BE2C (cell line): Measurements from ENCODE around the gene RBMS2. TPM values are rescaled to one million over a fixed set of nuclear protein-coding genes. Genes with fewer than 3 reads are reported as not detected.
A peak's percentile ranks its signal among the peaks of the same experiment; 100 is the strongest.

Experiments
- DNase-seq: peaks from one replicate; pipeline ENCODE4 v3.0.0-alpha.2; 2020
- H3K27me3 ChIP-seq: fragments of 250-450 bp; sonication (Bioruptor Pico); 2 replicates; pipeline ENCODE4 v1.5.1; 2020; ENCODE audit warnings: mild to moderate bottlenecking
- H3K36me3 ChIP-seq: fragments of 250-450 bp; sonication (Bioruptor Pico); 2 replicates; pipeline ENCODE4 v1.5.1; 2020; ENCODE audit warnings: mild to moderate bottlenecking
- H3K4me1 ChIP-seq: fragments of 250-450 bp; sonication (Bioruptor Pico); 2 replicates; pipeline ENCODE4 v1.5.1; 2020
- H3K4me3 ChIP-seq: 2 replicates; pipeline ENCODE4 v1.5.1; 2011; ENCODE audit warnings: low read depth, low read length
- H3K9me3 ChIP-seq: fragments of 250-450 bp; sonication (Bioruptor Pico); 2 replicates; pipeline ENCODE4 v1.5.1; 2020
- CTCF ChIP-seq: IDR thresholded peaks from 2 replicates; pipeline ENCODE4 v1.5.1; 2012; ENCODE audit warnings: mild to moderate bottlenecking, low read depth, low read length
- polyA plus RNA-seq: library from polyadenylated mRNA; unstranded; fragments of >200 nt; gene quantifications from one replicate; pipeline ENCODE4 v1.2.1, GENCODE V29; 2012; ENCODE audit warnings: low read depth, missing spikeins; ENCODE audit not compliant: insufficient read length, insufficient read depth

RBMS2 gene
- 4.4 TPM for polyA plus RNA-seq

GRCh38 chr12:56521590-56522371 is at the start of gene RBMS2:
RBMS2 (plus strand) TSS chr12:56521820; CDS start chr12:56522024, 204 bp downstream.
- Histone ChIP-seq H3K36me3 (no peaks in the 10 kb centered on the region; the same call in 1 of the 2 replicates), H3K4me1 (no peaks in the 10 kb centered on the region), H3K27me3 (no peaks in the 10 kb centered on the region), H3K4me3 (peak within 1 kb of the TSS; percentile 67), H3K9me3 (no peaks in the 10 kb centered on the region)
- no peak for TF ChIP-seq CTCF
- peak; percentile 77 for DNase-seq

GRCh38 chr12:56474389-56474788 is 47.2 kb upstream of the RBMS2 start:
- H3K27me3 ChIP-seq: no peaks in the 10 kb centered on the region
- peaks cover 5% of the 10 kb centered on the region; the same call in 1 of the 2 replicates for H3K36me3 ChIP-seq
- no peak for TF ChIP-seq CTCF
- no peak overlapping the region for H3K4me3 ChIP-seq
- no peaks in the 10 kb centered on the region for H3K9me3 ChIP-seq
- DNase-seq: no peak
- 0 out of 2 replicates have a peak, but pooled peaks cover 2% of the 10 kb centered on the region for H3K4me1 ChIP-seq

DNA sequence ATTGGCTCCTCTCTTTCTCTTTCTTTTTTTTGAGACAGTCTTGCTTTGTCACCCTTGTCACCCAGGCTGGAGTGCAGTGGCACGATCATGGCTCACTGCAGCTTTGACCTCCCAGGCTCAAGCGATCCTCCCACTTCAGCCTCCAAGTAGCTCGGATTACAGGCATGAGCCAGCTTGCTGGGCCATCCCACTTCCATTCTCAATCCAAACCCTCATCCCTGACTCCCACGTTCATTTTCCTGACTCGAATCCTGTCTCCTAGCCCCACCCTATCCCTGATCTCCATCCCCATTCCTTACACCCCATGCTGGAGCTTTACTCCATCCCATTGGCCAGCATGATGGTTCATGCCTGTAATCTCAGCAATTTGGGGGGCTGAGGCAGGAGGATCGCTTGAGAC is 45.5 kb upstream of the RBMS2 start:
- Histone ChIP-seq H3K36me3 (no peaks in the 10 kb centered on the region), H3K9me3 (no peaks in the 10 kb centered on the region), H3K4me1 (no peaks in the 10 kb centered on the region), H3K4me3 (no peak overlapping the region), H3K27me3 (no peaks in the 10 kb centered on the region)
- no peak for TF ChIP-seq CTCF
- DNase-seq: no peak

GRCh38 chr12:56476972-56477432 is 44.6 kb upstream of the RBMS2 start:
- Histone ChIP-seq H3K4me3 (no peak overlapping the region), H3K4me1 (no peaks in the 10 kb centered on the region), H3K27me3 (no peaks in the 10 kb centered on the region), H3K36me3 (no peaks in the 10 kb centered on the region), H3K9me3 (no peaks in the 10 kb centered on the region)
- TF ChIP-seq CTCF: no peak
- no peak for DNase-seq

DNA sequence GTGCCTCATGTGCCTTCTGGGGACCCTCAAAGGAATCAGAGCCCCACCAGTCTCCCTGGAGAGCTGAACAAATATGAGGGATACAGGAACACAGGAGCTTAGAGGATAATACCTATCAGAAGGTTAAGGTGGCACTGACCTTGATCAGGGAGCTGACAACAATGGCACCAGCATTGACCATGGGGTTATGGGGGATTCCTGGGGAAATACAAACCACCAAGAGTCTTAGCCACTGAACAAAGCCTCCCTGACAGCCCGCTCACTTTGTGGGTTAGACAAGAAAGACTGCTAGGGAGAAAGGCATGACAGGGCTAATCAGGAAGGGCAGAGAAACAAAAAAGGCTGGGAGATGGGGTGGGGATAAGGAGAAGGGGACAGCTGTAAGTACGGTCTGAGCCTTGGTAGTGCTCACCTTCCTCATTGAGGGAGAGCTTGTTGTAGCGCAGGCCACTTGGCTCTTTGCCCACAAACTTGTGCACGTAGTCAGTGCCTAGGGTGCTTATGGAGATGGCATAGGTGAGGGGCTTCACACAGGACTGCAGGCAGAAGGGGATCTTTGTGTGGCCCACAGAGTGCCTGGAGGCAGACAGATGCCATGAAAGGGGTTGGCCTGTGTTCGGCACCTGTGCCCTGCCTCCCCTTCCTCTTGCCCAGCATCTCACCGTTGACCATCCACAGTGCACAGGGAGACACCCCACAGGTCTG is 43.9 kb upstream of the RBMS2 start:
- DNase-seq: no peak
- no peaks in the 10 kb centered on the region for H3K36me3 ChIP-seq
- H3K27me3 ChIP-seq: no peaks in the 10 kb centered on the region
- H3K9me3 ChIP-seq: no peaks in the 10 kb centered on the region
- TF ChIP-seq CTCF: no peak
- H3K4me1 ChIP-seq: no peaks in the 10 kb centered on the region
- H3K4me3 ChIP-seq: no peak overlapping the region
